OCI-LY1 (cell line): ENCODE results near the gene NKIRAS2.

Experiments
- H2AFZ ChIP-seq: fragments of 200-600 bp; sonication (generic), shearing (Covaris generic); 2 replicates; pipeline ENCODE4 v1.6.0; 2014; ENCODE audit warnings: antibody characterized with exemption, mild to moderate bottlenecking, low read length
- H3F3A ChIP-seq: fragments of 200-600 bp; sonication (generic), shearing (Covaris generic); 2 replicates; pipeline ENCODE4 v1.6.0; 2014; ENCODE audit warnings: mild to moderate bottlenecking, antibody characterized with exemption, low read length, moderate library complexity; ENCODE audit not compliant: insufficient read depth
- H3K27ac ChIP-seq: fragments of 200-600 bp; sonication (generic); 2 replicates; pipeline ENCODE4 v1.5.1; 2014; ENCODE audit warnings: low read length, mixed run types, mild to moderate bottlenecking, low read depth; ENCODE audit not compliant: poor library complexity, severe bottlenecking
- H3K27me3 ChIP-seq: fragments of 200-600 bp; sonication (generic); 2 replicates; pipeline ENCODE4 v1.6.0; 2014; ENCODE audit warnings: antibody characterized with exemption, mild to moderate bottlenecking, low read length, moderate library complexity; ENCODE audit not compliant: insufficient read depth
- H3K36me3 ChIP-seq: fragments of 200-600 bp; sonication (generic); 2 replicates; pipeline ENCODE4 v1.6.1; 2014; ENCODE audit warnings: mild to moderate bottlenecking, antibody characterized with exemption, low read length, moderate library complexity, mixed read lengths; ENCODE audit not compliant: insufficient read depth
- H3K4me1 ChIP-seq: fragments of 200-600 bp; sonication (generic); 2 replicates; pipeline ENCODE4 v1.5.1; 2014; ENCODE audit warnings: mild to moderate bottlenecking, low read length, moderate library complexity; ENCODE audit not compliant: insufficient read depth, severe bottlenecking
- H3K4me2 ChIP-seq: fragments of 200-600 bp; sonication (generic), shearing (Covaris generic); 2 replicates; pipeline ENCODE4 v1.6.1; 2014; ENCODE audit warnings: low read length
- H3K4me3 ChIP-seq: fragments of 200-600 bp; sonication (generic); 2 replicates; pipeline ENCODE4 v1.5.1; 2014; ENCODE audit warnings: low read length, low read depth, mild to moderate bottlenecking, mixed read lengths; ENCODE audit not compliant: poor library complexity, severe bottlenecking
- H3K79me2 ChIP-seq: fragments of 200-600 bp; shearing (Covaris generic); 2 replicates; pipeline ENCODE4 v1.6.1; 2016; ENCODE audit warnings: mixed run types, low read length, mixed read lengths; ENCODE audit not compliant: insufficient read depth
- H3K9ac ChIP-seq: fragments of 200-600 bp; sonication (generic), shearing (Covaris generic); 2 replicates; pipeline ENCODE4 v1.6.1; 2014; ENCODE audit warnings: mild to moderate bottlenecking, low read length, mixed read lengths
- H3K9me2 ChIP-seq: fragments of 200-600 bp; sonication (generic), shearing (Covaris generic); 2 replicates; pipeline ENCODE4 v1.6.1; 2014; ENCODE audit warnings: low read depth, mild to moderate bottlenecking, low read length, mixed read lengths
- H3K9me3 ChIP-seq: fragments of 200-600 bp; shearing (Covaris generic); 2 replicates; pipeline ENCODE4 v1.6.1; 2014; ENCODE audit warnings: low read length, mixed read lengths
- H4K20me1 ChIP-seq: fragments of 200-600 bp; sonication (generic), shearing (Covaris generic); 2 replicates; pipeline ENCODE4 v1.6.0; 2016; ENCODE audit warnings: mild to moderate bottlenecking, low read length; ENCODE audit not compliant: insufficient read depth
- CTCF ChIP-seq: fragments of 200-600 bp; sonication (generic), shearing (Covaris generic); IDR thresholded peaks from 2 replicates; pipeline ENCODE4 v1.5.1; 2017; ENCODE audit warnings: mild to moderate bottlenecking, antibody characterized with exemption, low read length, moderate library complexity, mixed read lengths
- EZH2 ChIP-seq: fragments of 200-600 bp; sonication (generic), shearing (Covaris generic); IDR thresholded peaks from 2 replicates; pipeline ENCODE4 v1.8.0; 2017; ENCODE audit warnings: borderline replicate concordance, mixed run types, mild to moderate bottlenecking, antibody characterized with exemption, low read length, moderate library complexity, mixed read lengths

The NKIRAS2 gene

GRCh38 chr17:42067371-42068091, 47.6 kb downstream of the NKIRAS2 start:
- no peak overlapping the region for H3K9ac ChIP-seq
- no peaks in the 10 kb centered on the region for H3K79me2 ChIP-seq
- no peaks in the 10 kb centered on the region for H3F3A ChIP-seq
- no peaks in the 10 kb centered on the region for H4K20me1 ChIP-seq
- no peak overlapping the region for H3K4me3 ChIP-seq
- no peaks in the 10 kb centered on the region for H3K9me2 ChIP-seq
- peaks cover 4% of the 10 kb centered on the region; the same call in 1 of the 2 replicates for H3K27me3 ChIP-seq
- H3K9me3 ChIP-seq, result no peaks in the 10 kb centered on the region
- TF ChIP-seq CTCF (peak; percentile 99), EZH2 (no peak)
- no peak overlapping the region for H3K27ac ChIP-seq
- peaks cover 7% of the 10 kb centered on the region for H3K4me1 ChIP-seq
- no peak overlapping the region for H2AFZ ChIP-seq
- H3K36me3 ChIP-seq, result no peaks in the 10 kb centered on the region
- H3K4me2 ChIP-seq, result no peak overlapping the region

DNA sequence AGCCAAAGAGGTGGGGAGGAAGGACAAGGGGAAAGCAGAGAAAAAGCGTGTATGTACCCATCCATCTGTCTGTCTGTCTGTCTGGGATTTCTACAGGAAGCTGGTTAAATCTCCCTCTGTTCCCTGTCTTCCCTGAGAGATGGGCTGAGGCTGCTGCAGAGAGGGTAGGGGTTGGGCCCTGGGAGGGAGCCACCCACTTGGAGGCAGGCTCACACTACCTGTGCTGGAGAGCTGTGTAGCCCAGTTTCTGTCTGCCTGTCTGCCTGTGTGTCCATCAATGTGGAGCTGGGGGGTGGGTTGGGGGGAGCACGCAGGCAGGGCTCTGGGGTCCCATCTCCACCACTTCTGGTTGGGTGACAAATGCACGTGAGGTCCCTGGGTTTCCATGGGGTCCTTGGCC, 49.1 kb downstream of the NKIRAS2 start:
- H3K79me2 ChIP-seq, result no peaks in the 10 kb centered on the region
- H3K9me3 ChIP-seq, result no peaks in the 10 kb centered on the region
- H3K9me2 ChIP-seq, result no peaks in the 10 kb centered on the region
- H3K4me2 ChIP-seq, result no peak overlapping the region
- peaks cover 4% of the 10 kb centered on the region; the same call in 1 of the 2 replicates for H3K27me3 ChIP-seq
- H2AFZ ChIP-seq, result no peak overlapping the region
- no peaks in the 10 kb centered on the region for H3K36me3 ChIP-seq
- no peak overlapping the region for H3K4me3 ChIP-seq
- H3K27ac ChIP-seq, result no peak overlapping the region
- H3F3A ChIP-seq, result no peaks in the 10 kb centered on the region
- TF ChIP-seq EZH2, result no peak
- TF ChIP-seq CTCF, result no peak
- H3K9ac ChIP-seq, result no peak overlapping the region
- peaks cover 1% of the 10 kb centered on the region for H3K4me1 ChIP-seq
- H4K20me1 ChIP-seq, result no peaks in the 10 kb centered on the region

DNA sequence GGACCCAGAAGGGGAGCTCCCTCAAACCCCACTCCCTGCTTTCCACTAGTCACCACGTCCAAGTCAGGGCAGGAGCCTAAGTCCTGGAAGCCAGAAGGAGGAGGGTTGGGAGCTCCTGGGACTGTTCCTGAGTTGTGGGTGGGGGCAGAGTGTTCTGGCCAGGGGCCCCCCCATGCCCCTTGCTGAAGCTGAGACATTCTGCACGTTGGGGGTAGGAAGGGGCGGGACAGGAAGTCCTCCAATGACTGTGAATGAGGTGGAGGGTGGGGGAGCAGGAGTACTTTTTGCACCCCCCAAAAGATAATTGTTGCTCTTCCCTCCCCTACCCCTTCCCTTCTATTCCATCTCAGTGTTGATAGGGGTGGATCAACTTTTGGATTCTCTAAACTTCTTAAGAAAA, 51.9 kb downstream of the NKIRAS2 start:
- H3K9me3 ChIP-seq, result no peaks in the 10 kb centered on the region
- 0 out of 2 replicates have a peak overlapping the region, but pooled peaks have one; percentile 25 for H3K4me2 ChIP-seq

More for the DNA sequence above, 51.9 kb downstream of the NKIRAS2 start:
- no peaks in the 10 kb centered on the region for H3F3A ChIP-seq
- H2AFZ ChIP-seq, result no peak overlapping the region
- TF ChIP-seq CTCF, result no peak
- no peak for TF ChIP-seq EZH2
- H3K9ac ChIP-seq, result no peak overlapping the region
- no peaks in the 10 kb centered on the region for H3K79me2 ChIP-seq
- H3K27ac ChIP-seq, result no peak overlapping the region
- no peaks in the 10 kb centered on the region for H3K9me2 ChIP-seq
- H3K4me1 ChIP-seq, result no peaks in the 10 kb centered on the region
- no peaks in the 10 kb centered on the region for H3K36me3 ChIP-seq
- H4K20me1 ChIP-seq, result no peaks in the 10 kb centered on the region
- peaks cover 4% of the 10 kb centered on the region for H3K27me3 ChIP-seq
- H3K4me3 ChIP-seq, result no peak overlapping the region
